ENCODE data around the gene ZNF771.
"Not testable (repeated sequence)": the region's sequence is repeated elsewhere in the genome, so short reads cannot be mapped to it uniquely, and the experiment has no call there.

ZNF771 gene

DNA sequence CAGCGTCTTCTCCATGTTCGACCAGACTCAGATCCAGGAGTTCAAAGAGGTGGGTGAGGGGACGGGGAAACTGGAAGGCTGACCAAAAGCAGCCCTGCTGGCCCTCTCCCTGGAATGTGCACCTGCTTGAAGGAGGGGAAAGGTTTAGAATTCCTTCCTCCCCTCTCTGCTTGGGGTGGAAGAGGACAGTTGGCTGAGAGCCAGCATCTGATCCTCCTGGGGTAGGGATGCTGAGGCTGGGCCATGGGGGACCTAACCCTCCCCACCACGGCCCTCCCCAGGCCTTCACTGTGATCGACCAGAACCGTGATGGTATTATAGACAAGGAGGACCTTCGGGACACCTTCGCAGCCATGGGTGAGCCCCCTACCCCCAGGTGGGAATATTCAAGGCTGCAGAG, 31.5 kb upstream of the ZNF771 start:
- DNase-seq (ENCODE audit: low spot score): no peak

GRCh38 chr16:30376461-30376902, 30.9 kb upstream of the ZNF771 start:
- no peak for DNase-seq (ENCODE audit: low spot score)

- DNase-seq (ENCODE audit: low spot score): no peak
Measured at GRCh38 chr16:30377050-30377811, 30.2 kb upstream of the ZNF771 start.

DNA sequence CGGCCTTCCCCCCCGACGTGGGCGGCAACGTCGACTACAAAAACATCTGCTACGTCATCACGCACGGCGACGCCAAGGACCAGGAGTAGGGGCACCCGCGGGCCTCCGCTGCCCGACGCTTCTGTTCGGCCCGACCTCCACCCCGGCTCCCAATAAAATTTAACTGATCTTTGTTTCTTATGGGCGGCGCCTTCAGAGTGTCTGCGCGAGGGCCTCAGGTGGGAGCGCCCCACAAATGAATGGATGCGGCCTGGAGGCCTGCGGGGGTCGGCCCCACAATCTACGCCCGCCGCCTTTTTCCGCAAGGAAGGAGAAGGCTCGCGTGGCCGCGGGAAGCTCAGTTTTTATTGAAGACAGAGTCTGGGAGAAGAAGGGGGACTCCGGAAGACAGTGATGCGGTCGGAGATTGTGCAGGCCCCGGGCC, 29.6 kb upstream of the ZNF771 start:
- peak; percentile 92 for DNase-seq (ENCODE audit: low spot score)

GRCh38 chr16:30378236-30379157, 28.9 kb upstream of the ZNF771 start:
- peak; percentile 99 for DNase-seq (ENCODE audit: low spot score)

DNA sequence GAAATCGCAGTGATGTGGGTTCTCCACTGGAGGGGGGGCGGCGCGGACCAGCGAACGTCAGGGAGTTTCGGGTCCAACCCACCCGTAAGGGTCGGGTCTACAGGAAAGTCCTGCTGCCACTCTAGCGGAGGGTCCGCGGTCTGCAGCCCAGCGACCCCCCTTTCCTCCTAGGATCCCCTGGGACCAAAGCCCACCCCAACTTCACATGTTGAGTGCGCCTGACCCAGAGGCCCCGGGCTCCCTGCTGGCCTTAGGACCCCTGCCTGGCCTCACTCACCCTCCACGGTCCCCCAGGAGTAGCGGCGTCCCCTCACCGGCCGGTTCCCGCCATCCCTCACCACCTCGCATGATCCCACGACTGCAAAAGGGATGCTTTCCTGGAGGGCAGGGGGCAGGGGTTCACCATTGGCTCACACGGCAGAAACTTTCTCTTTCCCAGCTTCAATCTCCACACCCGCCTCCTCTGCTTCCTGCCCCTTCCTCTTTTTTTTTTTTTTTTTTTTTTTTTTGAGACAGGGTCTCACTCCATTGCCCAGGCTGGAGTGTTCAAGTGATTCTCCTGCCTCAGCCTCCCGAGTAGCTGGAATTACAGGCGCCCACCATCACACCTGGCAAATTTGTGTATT, 28.1 kb upstream of the ZNF771 start:
- no peak for DNase-seq (ENCODE audit: low spot score)

DNA sequence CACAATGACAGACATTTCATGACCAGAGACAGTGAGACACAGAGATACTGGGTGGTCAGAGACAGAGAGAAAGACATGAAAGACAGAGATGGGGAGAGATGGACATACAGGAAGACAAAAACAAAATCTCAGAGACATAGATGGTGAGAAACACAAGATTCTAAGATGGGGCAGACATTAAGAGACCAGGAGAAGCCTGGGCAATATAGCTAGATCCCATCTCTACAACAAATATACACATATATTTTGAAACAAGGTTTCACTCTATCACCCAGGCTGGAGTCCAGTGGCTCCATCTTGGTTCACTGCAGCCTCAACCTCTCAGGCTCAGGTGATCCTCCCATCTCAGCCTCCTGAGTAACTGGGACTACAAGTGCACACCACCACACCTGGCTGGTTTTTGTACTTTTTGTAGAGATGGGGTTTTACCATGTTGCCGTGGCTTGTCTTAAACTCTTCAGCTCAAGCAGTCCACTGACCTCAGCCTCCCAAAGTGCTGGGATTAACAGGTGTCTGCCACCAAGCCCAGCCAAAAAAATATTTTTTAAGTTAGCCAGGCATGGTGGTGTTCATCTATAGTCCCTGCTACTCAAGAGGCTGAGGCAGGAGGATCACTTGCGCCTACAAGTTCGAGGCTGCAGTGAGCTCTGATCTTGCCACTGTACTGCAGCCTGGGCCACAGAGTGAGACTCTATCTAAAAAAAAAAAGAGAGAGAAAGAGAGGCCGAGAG, 27.2 kb upstream of the ZNF771 start:
- DNase-seq (ENCODE audit: low spot score): no peak

- DNase-seq (ENCODE audit: low spot score): no peak
Measured at GRCh38 chr16:30380803-30381208, 26.6 kb upstream of the ZNF771 start.

- DNase-seq (ENCODE audit: low spot score): no peak
Measured at GRCh38 chr16:30381291-30382041, 25.9 kb upstream of the ZNF771 start.

DNA sequence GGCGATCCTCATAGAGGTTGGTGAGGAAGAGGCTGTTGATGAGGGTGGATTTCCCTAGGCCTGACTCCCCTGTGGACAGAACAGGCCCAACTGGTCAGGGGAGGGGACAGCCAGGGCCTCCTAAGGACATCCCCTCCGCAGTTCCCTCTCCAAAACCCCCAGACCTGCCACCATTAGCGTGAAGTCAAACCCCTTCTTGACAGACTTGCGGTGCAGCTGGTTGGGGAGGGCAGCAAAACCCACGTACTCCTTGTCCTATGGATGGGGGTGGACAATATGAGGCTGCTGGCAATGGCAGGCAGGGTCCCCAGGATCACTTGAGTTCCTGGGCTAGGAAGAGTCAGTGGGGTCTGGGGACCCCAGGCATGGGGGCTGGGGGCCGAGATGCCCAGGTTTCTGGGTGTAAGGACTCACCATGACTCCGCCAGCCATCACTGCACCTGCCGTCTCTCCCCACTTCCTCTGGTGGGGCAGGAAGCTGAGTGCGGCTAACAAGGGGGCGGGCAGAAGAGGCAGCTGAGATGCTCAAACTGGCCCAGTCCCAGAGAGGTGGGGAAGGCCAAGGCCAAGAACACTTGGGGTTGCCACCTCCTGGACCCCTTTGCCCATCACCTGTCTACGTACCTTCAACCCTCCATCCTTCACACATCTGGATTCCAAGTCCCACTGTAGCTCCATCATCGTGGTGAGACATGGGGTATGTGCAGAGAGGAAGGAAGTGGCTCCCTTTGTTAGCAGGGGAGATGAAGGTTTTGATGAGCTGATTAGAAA, 25.1 kb upstream of the ZNF771 start, which contains the start of gene SEPTIN1:
Gene SEPTIN1, minus strand, starts transcription at position 451 of the 771 bp plus-strand sequence. Its CDS starts 19 bp downstream, at position 432.
- DNase-seq (ENCODE audit: low spot score): no peak

GRCh38 chr16:30383521-30383920, 23.9 kb upstream of the ZNF771 start:
- no peak for DNase-seq (ENCODE audit: low spot score)

DNA sequence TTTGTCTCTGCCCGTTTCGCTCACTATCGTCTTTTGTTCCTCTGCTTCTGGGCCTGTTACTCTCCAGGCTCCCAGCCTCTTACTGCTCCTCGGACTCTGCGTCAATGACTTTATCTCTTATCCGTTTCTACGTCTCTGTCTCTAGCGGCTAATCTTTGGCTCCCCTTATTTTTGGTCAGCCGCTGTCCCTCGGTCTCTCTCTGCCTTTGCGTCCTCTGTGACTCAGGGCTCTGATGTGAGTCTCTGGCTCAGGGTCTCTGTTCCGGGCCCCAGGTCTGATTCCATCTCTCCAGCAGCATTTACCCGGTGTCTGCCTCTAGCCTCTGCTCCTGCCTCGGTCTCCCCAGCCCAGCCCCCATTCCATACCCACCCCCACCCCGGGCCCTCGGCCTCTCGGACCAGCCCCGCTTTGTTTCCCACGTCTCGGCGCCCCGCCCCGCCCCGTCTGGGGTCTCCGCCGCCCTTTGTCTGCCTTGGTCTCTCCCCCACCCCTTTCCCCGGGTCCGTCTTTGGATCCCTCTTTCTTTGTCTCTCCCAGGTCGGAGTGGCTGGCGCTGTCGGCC, 12.7 kb upstream of the ZNF771 start:
- no peak for DNase-seq (ENCODE audit: low spot score)

DNA sequence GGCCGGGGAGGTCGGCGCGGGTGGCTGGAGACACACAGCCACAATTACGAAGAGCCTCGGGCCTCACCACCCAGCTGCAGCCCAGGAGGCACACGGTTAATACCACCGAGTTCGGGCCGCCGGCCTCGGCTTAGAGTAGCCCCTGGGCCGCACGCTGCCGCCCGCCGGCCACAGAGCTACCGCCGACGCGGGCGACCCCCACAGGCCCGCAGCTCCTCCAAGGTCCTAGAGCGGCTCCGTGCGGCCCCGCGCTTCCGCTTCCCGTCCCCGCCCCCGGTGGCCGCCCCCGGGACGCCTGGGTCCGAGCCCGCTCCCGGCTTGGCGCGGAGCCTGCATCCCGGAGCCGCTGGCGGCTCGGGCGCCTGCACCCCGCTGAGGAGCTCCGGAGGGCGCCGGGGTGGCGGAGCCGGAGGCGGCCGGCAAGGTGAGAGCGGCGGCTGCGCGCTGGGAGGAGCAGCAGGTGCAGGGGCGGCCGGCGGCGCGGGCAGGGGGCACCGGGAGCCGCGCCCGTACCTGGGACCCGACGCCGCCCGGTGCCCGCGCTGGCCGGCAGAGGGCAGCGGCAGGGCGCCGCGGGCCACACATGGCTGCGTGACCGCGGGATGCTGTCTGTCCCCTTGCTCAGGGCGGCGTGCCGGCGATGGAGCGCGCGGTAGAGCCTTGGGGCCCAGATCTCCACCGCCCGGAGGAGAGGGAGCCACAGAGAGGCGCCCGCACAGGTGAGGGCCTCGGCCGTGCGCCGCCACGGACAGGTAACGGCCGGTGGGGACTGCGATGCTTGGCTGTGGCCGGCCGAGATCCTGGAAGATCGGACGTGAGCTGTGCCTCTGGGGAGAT, 12.0 kb upstream of the ZNF771 start, which contains the start of gene ZNF48:
Gene ZNF48, plus strand, starts transcription at position 266 of the 837 bp plus-strand sequence. Its CDS starts 375 bp downstream, at position 641.
- peak; percentile 93 for DNase-seq (ENCODE audit: low spot score)

DNA sequence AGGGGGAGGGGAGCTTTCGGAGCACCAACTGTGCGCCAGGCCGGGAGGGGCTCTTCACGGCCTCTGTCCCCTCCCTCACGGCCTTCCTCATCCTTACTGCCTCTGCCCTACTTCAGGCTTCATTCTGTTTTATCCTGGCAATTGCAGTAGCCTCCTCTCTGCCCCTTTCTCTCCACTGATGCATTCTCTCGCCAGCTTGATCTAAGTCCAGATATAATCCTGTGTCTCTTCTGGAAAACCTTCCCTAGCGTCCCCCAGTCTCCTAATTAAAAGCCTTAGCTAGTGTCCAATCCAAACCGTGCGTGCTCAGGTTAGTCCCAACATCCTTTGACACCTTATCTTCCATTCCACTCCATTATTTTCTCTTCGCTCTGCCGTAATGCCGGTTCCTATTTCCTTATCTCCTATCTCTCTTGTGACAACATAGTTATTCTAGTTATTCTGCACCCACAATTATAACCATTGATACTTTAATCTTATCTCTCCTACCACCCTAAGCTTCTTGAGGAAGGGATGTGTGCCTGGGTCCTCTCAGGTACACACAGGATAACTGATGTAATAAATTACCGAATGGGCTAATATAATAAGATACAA, 11.3 kb upstream of the ZNF771 start:
- DNase-seq (ENCODE audit: low spot score): no peak

DNA sequence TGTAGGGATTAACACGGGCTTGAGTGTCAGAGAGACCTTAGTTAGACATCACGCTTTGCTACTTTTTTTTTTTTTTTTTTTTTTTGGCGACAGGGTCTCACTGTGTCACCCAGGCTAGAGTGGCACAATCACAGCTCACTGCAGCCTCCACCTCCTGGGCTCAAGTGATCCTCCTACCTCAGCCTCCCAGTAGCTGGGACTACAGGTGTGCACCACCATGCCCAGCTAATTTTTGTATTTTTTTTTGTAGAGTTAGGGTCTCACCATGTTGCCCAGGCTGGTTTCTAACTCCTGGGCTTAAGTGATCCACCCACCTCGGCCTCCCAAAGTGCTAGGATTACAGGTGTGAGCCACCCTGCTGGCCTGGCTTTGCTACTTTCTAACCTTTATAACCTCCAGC, 10.8 kb upstream of the ZNF771 start:
- DNase-seq (ENCODE audit: low spot score): not testable (repeated sequence)

- DNase-seq (ENCODE audit: low spot score): no peak
Measured at GRCh38 chr16:30397056-30397455, 10.3 kb upstream of the ZNF771 start.

DNA sequence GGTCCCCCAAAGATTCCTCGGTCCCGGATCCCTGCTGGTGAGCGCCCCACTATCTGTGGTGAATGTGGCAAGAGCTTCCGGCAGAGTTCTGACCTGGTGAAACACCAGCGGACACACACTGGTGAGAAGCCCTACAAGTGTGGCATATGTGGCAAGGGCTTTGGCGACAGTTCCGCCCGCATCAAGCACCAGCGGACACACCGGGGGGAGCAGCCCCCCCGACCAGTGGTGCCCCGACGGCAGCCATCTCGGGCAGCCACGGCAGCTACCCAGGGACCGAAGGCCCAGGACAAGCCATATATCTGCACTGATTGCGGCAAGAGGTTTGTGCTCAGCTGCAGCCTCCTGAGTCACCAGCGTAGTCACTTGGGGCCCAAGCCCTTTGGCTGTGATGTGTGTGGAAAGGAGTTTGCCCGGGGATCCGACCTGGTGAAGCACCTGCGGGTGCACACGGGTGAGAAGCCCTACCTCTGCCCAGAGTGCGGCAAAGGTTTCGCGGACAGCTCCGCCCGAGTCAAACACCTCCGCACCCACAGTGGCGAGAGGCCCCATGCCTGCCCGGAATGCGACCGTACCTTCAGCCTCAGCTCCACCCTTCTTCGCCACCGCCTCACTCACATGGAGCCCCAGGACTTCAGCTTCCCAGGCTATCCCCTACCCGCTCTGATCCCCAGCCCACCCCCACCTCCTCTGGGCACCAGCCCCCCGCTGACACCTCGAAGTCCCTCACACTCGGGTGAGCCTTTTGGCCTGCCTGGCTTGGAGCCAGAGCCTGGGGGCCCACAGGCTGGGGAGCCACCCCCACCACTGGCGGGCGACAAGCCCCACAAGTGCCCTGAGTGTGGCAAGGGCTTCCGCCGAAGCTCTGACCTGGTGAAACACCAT, 9.4 kb upstream of the ZNF771 start:
- no peak for DNase-seq (ENCODE audit: low spot score)

Measured in putamen (tissue), 1 donor.